Inferior parietal cortex (tissue), 1 donor: ENCODE data around the gene EFCAB7.
A peak's percentile ranks its signal among the peaks of the same experiment; 100 is the strongest.

Experiments used
- DNase-seq: peaks from one replicate; pipeline ENCODE4 v3.0.0-alpha.2; 2016; ENCODE audit errors: extremely low spot score

EFCAB7 gene

DNA sequence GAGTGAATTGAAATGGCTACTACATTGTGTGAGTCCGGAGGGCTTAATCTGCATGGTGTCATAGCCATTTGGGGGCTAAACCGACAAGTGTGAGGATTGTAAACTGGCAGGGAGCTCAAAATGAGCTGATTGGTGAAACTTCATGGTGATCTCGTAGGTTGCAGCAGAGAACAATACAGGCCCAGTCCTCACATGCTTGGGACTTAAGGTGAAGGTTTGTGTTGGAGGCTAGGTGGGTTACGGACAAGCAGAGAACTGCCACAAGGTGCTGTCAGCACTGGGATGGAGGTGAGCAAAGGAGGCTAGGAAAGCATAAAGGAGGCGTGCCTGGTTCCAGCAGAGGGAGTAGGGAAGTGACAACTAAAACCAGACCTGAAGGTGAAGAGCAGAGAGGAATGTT, 79.3 kb downstream of the EFCAB7 start:
- no peak for DNase-seq

DNA sequence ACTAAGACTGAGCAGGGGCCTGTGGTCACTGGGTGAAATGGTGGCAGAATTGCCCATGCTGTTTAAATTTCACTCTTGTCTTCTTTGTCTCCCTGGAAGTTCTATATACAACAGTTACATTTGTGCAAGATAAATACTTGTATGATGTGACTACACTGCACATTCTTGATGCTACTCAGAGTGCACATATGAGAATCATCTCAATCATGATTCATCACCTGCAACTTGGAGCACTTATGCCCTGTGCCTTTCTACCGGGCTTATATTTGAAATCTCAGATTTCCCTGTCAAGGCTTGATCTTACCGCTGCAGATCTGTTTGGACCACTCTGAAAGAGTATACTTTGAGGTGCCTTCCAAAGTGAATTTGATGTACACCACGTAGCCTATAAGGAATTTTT, 80.5 kb downstream of the EFCAB7 start:
- DNase-seq, result no peak

DNA sequence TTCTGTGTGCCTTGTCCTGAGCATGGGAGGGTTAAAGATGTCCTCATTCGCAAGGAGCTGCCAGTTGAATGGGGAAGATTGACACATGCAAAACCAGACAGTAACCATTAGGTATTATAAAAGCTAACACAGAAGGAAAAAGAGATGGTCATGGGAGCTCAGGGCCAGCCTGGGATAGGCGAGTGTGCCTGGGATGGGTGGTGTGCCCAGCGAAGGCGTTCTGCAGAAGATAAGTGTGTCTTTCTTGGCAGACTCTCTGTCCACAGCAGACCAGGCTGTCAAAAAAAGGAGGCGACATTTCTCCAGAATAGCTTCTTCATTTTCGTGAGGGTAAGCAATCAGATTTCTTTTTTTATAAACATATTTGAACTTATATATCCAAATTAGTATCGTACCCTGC, 84.0 kb downstream of the EFCAB7 start:
- no peak for DNase-seq

DNA sequence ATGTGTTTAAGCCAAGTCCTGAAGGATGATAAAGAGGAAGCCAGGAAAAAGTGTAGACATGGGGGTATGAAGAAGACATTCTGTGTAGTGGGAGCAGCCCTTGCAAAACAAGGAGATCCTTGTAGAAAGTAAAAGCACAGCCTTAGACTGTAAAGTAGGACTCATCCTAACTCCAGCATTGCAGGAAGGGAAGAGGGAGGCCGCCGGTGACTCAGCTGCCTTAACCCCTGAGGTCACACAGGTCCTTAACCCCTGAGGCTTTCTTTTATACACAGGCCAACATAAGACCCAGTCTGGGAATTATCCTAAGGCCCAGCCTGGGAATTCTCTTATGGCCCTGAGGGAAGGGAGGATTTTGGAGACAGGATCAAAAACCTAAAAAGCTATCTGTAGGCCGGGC, 87.9 kb downstream of the EFCAB7 start:
- no peak for DNase-seq

DNA sequence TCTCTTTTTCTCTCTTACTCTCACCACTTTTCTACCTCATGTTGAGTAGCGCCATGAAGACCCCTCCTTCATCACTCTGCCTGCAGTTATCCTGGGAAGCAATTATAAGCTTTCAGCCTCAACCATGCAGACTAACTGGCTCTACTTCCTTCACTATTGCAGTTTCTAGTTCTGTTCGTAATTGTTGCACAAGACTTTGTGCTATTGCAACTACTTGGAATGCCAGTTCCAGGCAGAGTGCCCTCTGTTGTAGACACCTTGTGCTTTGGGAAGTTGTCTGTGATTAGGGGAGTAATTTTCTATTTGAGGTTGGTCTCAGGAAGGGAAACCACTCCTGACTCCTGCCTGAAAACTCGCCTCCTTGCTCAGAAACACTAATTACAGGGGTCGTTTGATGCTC, 89.2 kb downstream of the EFCAB7 start:
- DNase-seq, result no peak

DNA sequence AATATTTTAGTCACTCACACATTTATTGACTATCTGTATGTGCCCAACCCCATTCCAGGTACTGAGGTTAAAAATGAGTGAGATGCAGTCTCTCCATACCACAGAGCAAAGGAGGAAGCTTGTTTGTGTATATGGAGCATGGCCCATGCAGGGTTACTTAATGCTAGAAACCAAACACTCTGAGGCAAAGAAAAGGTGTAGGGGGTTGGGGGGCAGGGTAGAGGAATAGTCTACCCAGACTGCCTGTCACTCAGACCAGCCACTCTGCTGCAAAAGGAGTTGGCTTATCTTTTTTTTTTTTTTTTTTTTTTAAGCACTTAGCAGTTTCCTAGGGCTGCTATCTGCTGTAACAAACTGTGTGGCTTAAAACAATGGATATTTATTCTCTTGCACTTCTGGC, 89.6 kb downstream of the EFCAB7 start:
- no peak for DNase-seq

DNA sequence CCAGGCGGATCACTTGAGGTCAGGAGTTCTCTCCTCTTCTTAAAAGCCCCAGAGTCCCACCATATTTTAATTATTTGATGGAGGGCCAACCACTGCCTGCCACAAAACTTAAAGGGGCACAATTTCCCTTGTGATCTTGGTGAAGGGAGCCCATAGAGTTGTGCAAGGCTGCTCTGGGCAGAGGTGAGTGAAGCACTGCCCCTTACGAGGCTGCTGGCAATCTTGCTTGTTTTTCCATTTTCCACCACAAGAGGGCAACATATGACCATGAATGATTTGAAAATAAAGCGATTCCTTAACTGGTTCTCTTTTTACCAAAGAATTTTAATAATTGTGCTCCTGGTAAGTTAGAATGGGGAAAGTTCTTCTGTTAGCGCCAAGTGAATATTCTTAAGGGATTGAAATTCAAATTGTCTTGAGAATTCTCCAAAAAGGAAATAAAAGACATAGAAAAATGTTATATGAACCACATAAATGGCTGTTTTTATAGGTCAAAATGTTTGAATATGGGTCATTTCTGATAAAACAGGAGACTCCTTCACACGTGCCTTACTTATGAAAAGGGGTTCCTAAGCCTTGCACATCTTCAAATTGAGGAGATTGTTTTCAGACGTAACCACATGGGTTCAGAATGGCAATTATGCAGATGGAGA, 92.6 kb downstream of the EFCAB7 start:
- DNase-seq, result peak; percentile 97

DNA sequence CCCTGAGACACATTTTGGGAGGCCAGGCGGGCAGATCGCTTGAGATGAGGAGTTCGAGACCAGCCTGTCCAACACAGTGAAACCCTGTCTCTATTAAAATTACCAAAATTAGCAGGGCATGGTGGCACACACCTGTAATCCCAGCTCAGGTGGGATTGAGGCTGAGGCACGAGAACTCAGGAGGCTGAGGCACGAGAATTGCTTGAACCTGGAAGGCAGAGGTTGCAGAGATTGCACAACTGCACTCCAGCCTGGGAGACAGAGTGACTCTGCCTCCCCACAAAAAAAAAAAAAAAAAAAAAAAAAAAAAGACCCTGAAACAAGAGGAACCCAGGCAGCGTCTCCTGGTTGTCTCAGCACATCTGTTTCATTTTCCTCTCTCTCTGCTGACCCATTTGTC, 94.1 kb downstream of the EFCAB7 start:
- DNase-seq, result no peak

DNA sequence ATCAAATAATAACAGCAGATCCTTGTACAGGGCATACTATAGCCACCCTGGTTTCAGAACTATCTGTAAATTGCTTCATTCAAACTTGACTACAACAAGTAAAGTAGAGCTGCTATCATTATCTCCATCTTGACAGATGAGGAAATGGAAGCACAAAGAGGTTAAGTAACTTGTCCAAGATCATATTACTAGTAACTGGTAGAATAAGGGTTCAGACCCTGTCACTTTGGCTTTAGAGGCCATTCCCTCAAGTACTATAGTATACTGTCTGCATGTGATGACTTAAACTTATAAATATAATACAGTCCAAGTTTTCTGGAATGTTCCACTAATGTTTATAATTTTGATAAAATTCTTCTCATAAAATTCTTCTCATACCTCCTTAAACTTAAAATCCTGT, 94.7 kb downstream of the EFCAB7 start:
- DNase-seq, result no peak

DNA sequence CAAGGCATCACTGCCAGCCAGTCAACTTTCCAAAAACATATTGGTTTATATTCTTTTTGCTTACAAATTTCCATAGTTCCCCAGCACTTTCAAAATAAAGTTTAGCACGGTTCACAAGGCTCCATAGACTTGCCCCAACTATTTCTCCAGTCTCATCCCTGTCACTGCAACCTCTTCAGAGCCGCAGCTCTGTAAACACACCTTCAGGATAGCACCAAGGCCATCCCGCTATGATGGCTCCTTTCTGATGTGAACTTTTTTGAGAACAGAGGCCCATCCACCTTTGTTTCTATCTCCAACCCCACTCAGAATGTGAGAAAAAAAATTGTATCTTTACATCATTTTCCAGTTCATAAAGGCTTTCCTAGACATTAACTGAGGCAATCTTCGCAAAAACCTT, 96.2 kb downstream of the EFCAB7 start:
- no peak for DNase-seq

DNA sequence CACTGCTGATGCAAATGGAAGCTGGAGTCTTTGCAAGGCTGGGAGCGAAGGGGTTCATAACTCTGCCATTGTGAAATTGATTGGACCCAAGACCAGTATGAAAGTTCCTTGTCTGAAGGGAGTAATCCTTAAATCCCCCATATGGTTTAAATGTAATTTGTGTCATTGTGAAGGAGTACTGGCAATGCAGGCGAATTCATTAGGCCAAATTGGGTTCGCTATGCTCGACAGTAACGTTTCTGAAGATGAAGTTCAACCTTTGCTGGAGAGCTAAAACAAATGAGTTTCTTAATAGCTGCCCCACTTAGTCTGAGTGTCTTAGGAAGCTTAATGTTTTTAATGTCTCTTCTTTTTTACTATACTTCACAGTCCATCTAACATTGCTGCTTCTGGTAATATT, 97.3 kb downstream of the EFCAB7 start:
- no peak for DNase-seq

DNA sequence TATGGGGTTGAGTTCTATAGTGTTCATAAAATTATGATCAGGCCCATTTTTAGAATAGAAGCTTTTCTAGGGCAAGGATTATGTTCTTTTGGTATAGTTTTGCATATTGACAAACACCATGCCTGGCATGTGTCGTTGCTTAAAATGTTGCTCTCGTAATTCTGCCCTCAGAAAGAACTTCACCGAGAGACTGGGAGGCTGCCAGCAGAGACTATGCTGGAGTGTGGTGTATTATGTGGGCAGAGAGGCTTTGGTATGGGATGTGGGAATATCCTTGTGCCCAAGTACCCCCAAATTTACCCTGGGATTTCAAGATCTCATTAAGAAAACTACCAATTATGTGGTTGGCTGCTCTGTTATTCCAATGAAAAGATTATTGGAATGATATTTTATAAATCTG, 97.8 kb downstream of the EFCAB7 start:
- no peak for DNase-seq

DNA sequence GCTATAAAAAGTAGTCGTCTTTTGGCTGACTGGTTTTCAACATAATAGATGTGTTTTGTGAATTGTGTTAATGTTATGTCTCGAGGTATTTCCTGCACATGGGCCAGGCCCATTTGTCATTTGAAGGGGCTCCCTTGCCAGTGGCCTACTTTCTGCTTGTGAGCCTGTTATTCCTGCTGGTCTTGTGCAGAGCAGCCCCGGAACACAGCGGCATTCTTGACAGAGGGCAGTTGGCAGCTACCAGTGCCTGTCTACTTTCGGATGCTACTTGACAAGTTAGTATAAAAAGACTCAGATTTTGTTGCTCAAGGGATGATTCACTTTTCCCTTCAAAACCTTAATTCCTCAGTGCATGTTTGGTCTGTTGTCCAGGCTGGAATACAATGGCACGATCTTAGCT, 98.4 kb downstream of the EFCAB7 start:
- DNase-seq, result no peak
